Fibroblast of lung (primary cell): ENCODE results near the gene PANK4. TPM values are rescaled to one million over a fixed set of nuclear protein-coding genes. Genes with fewer than 3 reads are reported as not detected.

Source experiments
- DNase-seq, 2 donors: peaks; one replicate each; pipeline versions ENCODE4 v3.0.0 to v3.0.0-alpha.2; 2010; ENCODE audit warnings: low read depth in 2 of 2
- H2AFZ ChIP-seq: 2 replicates; pipeline ENCODE4 v1.5.1; 2012; ENCODE audit warnings: low read length, control low read depth, inconsistent platforms
- H3K27ac ChIP-seq: 2 replicates; pipeline ENCODE4 v1.5.1; 2011; ENCODE audit warnings: low read length, control low read depth; ENCODE audit not compliant: insufficient read depth
- H3K27me3 ChIP-seq: 2 replicates; pipeline ENCODE4 v1.5.1; 2011; ENCODE audit warnings: mild to moderate bottlenecking, low read length; ENCODE audit not compliant: control insufficient read depth, insufficient read depth
- H3K36me3 ChIP-seq: 2 replicates; pipeline ENCODE4 v1.5.1; 2011; ENCODE audit warnings: low read length; ENCODE audit not compliant: control insufficient read depth, insufficient read depth
- H3K4me1 ChIP-seq: 2 replicates; pipeline ENCODE4 v1.5.1; 2011; ENCODE audit warnings: low read length; ENCODE audit not compliant: control insufficient read depth, insufficient read depth; ENCODE audit errors: extremely low read depth
- H3K4me2 ChIP-seq: 2 replicates; pipeline ENCODE4 v1.5.1; 2011; ENCODE audit warnings: low read length, control low read depth; ENCODE audit not compliant: insufficient read depth; ENCODE audit errors: extremely low read depth
- H3K4me3 ChIP-seq, 4 experiments: fragments of 200-600 bp in 1 of 4; sonication (generic) in 1 of 4; replicated peaks in 1 of 4; 2 replicates each; pipeline ENCODE4 v1.5.1; 2011 to 2016; ENCODE audit warnings: low read length in 4 of 4, low read depth in 3 of 4, mild to moderate bottlenecking in 3 of 4, control low read depth in 2 of 4, inconsistent platforms in 1 of 4, mixed read lengths in 1 of 4; ENCODE audit not compliant: insufficient read depth in 1 of 4; ENCODE audit errors: control extremely low read depth in 1 of 4
- H3K79me2 ChIP-seq: 2 replicates; pipeline ENCODE4 v1.5.1; 2012; ENCODE audit warnings: mild to moderate bottlenecking, low read length, inconsistent platforms; ENCODE audit not compliant: control insufficient read depth, insufficient read depth
- H3K9ac ChIP-seq: 2 replicates; pipeline ENCODE4 v1.5.1; 2011; ENCODE audit warnings: mild to moderate bottlenecking, low read length, control low read depth; ENCODE audit not compliant: insufficient read depth
- H3K9me3 ChIP-seq: 2 replicates; pipeline ENCODE4 v1.5.1; 2012; ENCODE audit warnings: low read depth, low read length; ENCODE audit not compliant: control insufficient read depth, insufficient read depth
- H4K20me1 ChIP-seq: 2 replicates; pipeline ENCODE4 v1.5.1; 2011; ENCODE audit warnings: low read length; ENCODE audit not compliant: control insufficient read depth, insufficient read depth; ENCODE audit errors: extremely low read depth
- CTCF ChIP-seq, 2 donors: IDR thresholded peaks in 1 of 2; conservative IDR thresholded peaks in 1 of 2; 1 replicate in 1 of 2; 2 replicates in 1 of 2; pipeline ENCODE4 v1.5.1; 2011 to 2012; ENCODE audit warnings: low read length in 2 of 2, control low read depth in 1 of 2, inconsistent platforms in 1 of 2, low read depth in 1 of 2, mild to moderate bottlenecking in 1 of 2
- EZH2 ChIP-seq: IDR thresholded peaks from 2 replicates; pipeline ENCODE4 v1.5.1; 2012; ENCODE audit warnings: low read length, control low read depth, mild to moderate bottlenecking; ENCODE audit errors: missing control alignments
- polyA plus RNA-seq, 2 donors: library from polyadenylated mRNA; depleted of rRNA in 1 of 2; stranded (reverse) in 1 of 2; unstranded in 1 of 2; fragments of >200 nt; gene quantifications; 2 replicates each; pipeline ENCODE4 v1.2.1, GENCODE V29; 2011 to 2012; ENCODE audit warnings: missing spikeins in 1 of 2
- total RNA-seq: library from RNA; depleted of rRNA; stranded (reverse); fragments of >200 nt; gene quantifications from 2 replicates; pipeline ENCODE4 v1.2.1, GENCODE V29; 2014

PANK4 gene
- total and polyA plus RNA-seq, 2 donors (not counting 1 experiment from before 2014, with no cell fraction given) = 8.5 to 17.0 TPM

GRCh38 chr1:2546515-2547209 is 20.3 kb upstream of the PANK4 start:
- Histone ChIP-seq H4K20me1 (no peaks in the 10 kb centered on the region), H3K27me3 (no peaks in the 10 kb centered on the region), H3K4me2 (peak overlapping the region; percentile 81), H3K9me3 (no peaks in the 10 kb centered on the region), H3K4me3 (peak overlapping the region; percentile 22 to 63 (median 53)), H3K27ac (peak overlapping the region; percentile 25), H2AFZ (peak overlapping the region; percentile 35), H3K9ac (peak overlapping the region; percentile 60), H3K4me1 (peaks cover 14% of the 10 kb centered on the region), H3K36me3 (no peaks in the 10 kb centered on the region), H3K79me2 (no peaks in the 10 kb centered on the region)
- TF ChIP-seq EZH2 (no peak), CTCF (conservative IDR thresholded peaks at IDR 0.05 in 1 of 2, IDR thresholded peaks at IDR 0.05 in 1 of 2; ENCODE audit: low read depth in 1 of 2, low read length in 2 of 2) (no peak)
- peak; percentile 65 to 70 for DNase-seq

GRCh38 chr1:2545754-2546514 is 19.5 kb upstream of the PANK4 start:
- Histone ChIP-seq H3K36me3 (no peaks in the 10 kb centered on the region), H3K9ac (peak overlapping the region; percentile 60), H3K4me1 (peaks cover 14% of the 10 kb centered on the region), H4K20me1 (no peaks in the 10 kb centered on the region), H3K4me2 (peak overlapping the region; percentile 81), H3K79me2 (no peaks in the 10 kb centered on the region), H3K4me3 (peak overlapping the region in 3 of 4 experiments; percentile 22 to 63 (median 57)), H3K27ac (no peak overlapping the region), H2AFZ (no peak overlapping the region), H3K27me3 (no peaks in the 10 kb centered on the region), H3K9me3 (no peaks in the 10 kb centered on the region)
- DNase-seq = peak; percentile 61 to 66
- TF ChIP-seq EZH2 = no peak
- TF ChIP-seq CTCF (conservative IDR thresholded peaks at IDR 0.05 in 1 of 2, IDR thresholded peaks at IDR 0.05 in 1 of 2; ENCODE audit: low read depth in 1 of 2, low read length in 2 of 2) = no peak

GRCh38 chr1:2544875-2545640 is 18.7 kb upstream of the PANK4 start:
- Histone ChIP-seq H2AFZ (no peak overlapping the region), H3K4me3 (no peak overlapping the region), H3K36me3 (no peaks in the 10 kb centered on the region), H3K9ac (no peak overlapping the region), H3K27ac (no peak overlapping the region), H3K9me3 (no peaks in the 10 kb centered on the region), H4K20me1 (no peaks in the 10 kb centered on the region), H3K4me1 (peaks cover 14% of the 10 kb centered on the region), H3K79me2 (no peaks in the 10 kb centered on the region), H3K4me2 (no peak overlapping the region), H3K27me3 (no peaks in the 10 kb centered on the region)
- TF ChIP-seq CTCF (conservative IDR thresholded peaks at IDR 0.05 in 1 of 2, IDR thresholded peaks at IDR 0.05 in 1 of 2; ENCODE audit: low read depth in 1 of 2, low read length in 2 of 2) (no peak), EZH2 (no peak)
- DNase-seq = no peak
